NCI-H82 treated with DMSO at 0.1 percent for 48 hours (cell line): ENCODE data around the gene KDM3B.

Experiments used
- DNase-seq: peaks from one replicate; lab custom pipeline; 2025; ENCODE audit not compliant: unreplicated experiment; lab: John Stamatoyannopoulos, UW

The KDM3B gene

GRCh38 chr5:138346889-138347288 is 5.6 kb upstream of the KDM3B start:
- DNase-seq = no peak

- no peak for DNase-seq
Measured at GRCh38 chr5:138349852-138350562, 2.5 kb upstream of the KDM3B start.

GRCh38 chr5:138350563-138350890 is 2.0 kb upstream of the KDM3B start:
- no peak for DNase-seq

- DNase-seq = no peak
Measured at GRCh38 chr5:138351056-138351455, 1.4 kb upstream of the KDM3B start.

- no peak for DNase-seq
Measured at GRCh38 chr5:138351517-138351916, 968 bp upstream of the KDM3B start.

GRCh38 chr5:138352722-138353559 is 456 bp downstream of the KDM3B start:
- DNase-seq = no peak

GRCh38 chr5:138353560-138354080 is 1.1 kb downstream of the KDM3B start:
- no peak for DNase-seq

GRCh38 chr5:138354387-138354786 is 1.9 kb downstream of the KDM3B start:
- DNase-seq = no peak

GRCh38 chr5:138354926-138355378 is 2.5 kb downstream of the KDM3B start:
- DNase-seq = peak; percentile 25

GRCh38 chr5:138359621-138360020 is 7.1 kb downstream of the KDM3B start:
- no peak for DNase-seq

- no peak for DNase-seq
Measured at GRCh38 chr5:138360941-138361452, 8.5 kb downstream of the KDM3B start.

- DNase-seq = no peak
Measured at GRCh38 chr5:138364576-138364975, 12.1 kb downstream of the KDM3B start.

GRCh38 chr5:138366632-138367382 is 14.3 kb downstream of the KDM3B start:
- DNase-seq = no peak

GRCh38 chr5:138369261-138369660 is 16.8 kb downstream of the KDM3B start:
- no peak for DNase-seq

- DNase-seq = no peak
Measured at GRCh38 chr5:138369706-138370105, 17.2 kb downstream of the KDM3B start.

GRCh38 chr5:138370537-138370936 is 18.1 kb downstream of the KDM3B start:
- DNase-seq = no peak

GRCh38 chr5:138371454-138371853 is 19.0 kb downstream of the KDM3B start:
- DNase-seq = no peak

- no peak for DNase-seq
Measured at GRCh38 chr5:138372225-138372624, 19.7 kb downstream of the KDM3B start.

GRCh38 chr5:138372653-138373052 is 20.2 kb downstream of the KDM3B start:
- DNase-seq = no peak

GRCh38 chr5:138382347-138382746 is 29.9 kb downstream of the KDM3B start:
- DNase-seq = no peak

- DNase-seq = no peak
Measured at GRCh38 chr5:138385660-138386059, 33.2 kb downstream of the KDM3B start.
